ENCODE results near the gene ADARB1.

Gene ADARB1

GRCh38 chr21:45236481-45236880 is 162.1 kb downstream of the ADARB1 start:
- DNase-seq = no peak

GRCh38 chr21:45237401-45237800 is 163.0 kb downstream of the ADARB1 start:
- no peak for DNase-seq

GRCh38 chr21:45241357-45241756 is 167.0 kb downstream of the ADARB1 start:
- DNase-seq = no peak

GRCh38 chr21:45243603-45244002 is 169.2 kb downstream of the ADARB1 start:
- DNase-seq = no peak

DNA sequence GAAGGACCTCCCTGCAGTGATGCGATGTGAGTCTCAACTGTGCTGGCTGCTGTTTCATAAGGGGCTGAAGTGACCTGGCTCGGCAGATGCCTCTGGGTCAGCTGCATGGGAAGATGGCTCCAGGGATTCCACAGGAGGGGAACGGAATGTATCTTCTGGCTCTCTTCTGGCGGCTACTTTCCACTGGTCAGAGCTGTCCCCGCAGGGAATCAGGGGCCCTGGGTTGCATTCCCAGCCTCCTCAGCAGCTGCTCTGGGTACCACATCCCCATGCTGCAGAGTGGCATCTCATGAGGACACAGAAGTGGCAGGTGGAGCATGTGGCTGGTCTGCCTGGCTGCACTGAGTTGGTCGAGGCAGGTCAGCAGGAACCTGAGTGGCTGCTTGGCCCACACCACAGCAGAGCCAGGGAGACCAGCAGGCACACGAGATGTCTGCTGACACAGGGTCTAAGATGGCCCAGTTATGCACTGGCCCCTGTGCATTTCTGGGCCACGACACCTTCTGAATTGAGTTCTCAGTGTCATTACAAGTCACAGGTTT is 170.5 kb downstream of the ADARB1 start:
- no peak for DNase-seq

GRCh38 chr21:45246386-45247320 is 172.3 kb downstream of the ADARB1 start:
- no peak for DNase-seq

- no peak for DNase-seq
These were observed 174.0 kb downstream of the ADARB1 start for GRCh38 chr21:45248301-45248892.

- DNase-seq = no peak
These were observed 174.6 kb downstream of the ADARB1 start for GRCh38 chr21:45248893-45249381.

DNA sequence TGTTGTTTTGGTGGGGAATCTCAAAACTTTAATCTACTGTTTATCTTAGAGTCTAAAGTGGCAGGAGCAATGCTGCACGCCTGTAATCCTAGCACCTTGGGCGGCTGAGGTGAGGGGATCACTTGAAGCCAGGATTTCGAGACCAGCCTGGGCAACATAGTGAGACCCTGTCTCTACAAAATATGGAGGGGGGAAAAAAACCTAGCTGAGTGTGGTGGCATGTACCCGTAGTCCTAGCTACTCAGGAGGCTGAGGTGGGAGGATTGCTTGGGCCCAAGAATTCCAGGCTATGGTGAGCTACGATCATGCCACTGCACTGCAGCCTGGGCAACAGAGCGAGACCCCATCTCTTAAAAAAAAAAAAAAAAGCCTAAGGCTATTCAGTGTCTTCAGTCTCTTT is 175.2 kb downstream of the ADARB1 start:
- no peak for DNase-seq

- DNase-seq = no peak
These were observed 175.9 kb downstream of the ADARB1 start for GRCh38 chr21:45250272-45250671.

- DNase-seq = no peak
These were observed 176.7 kb downstream of the ADARB1 start for GRCh38 chr21:45250914-45251634.

DNA sequence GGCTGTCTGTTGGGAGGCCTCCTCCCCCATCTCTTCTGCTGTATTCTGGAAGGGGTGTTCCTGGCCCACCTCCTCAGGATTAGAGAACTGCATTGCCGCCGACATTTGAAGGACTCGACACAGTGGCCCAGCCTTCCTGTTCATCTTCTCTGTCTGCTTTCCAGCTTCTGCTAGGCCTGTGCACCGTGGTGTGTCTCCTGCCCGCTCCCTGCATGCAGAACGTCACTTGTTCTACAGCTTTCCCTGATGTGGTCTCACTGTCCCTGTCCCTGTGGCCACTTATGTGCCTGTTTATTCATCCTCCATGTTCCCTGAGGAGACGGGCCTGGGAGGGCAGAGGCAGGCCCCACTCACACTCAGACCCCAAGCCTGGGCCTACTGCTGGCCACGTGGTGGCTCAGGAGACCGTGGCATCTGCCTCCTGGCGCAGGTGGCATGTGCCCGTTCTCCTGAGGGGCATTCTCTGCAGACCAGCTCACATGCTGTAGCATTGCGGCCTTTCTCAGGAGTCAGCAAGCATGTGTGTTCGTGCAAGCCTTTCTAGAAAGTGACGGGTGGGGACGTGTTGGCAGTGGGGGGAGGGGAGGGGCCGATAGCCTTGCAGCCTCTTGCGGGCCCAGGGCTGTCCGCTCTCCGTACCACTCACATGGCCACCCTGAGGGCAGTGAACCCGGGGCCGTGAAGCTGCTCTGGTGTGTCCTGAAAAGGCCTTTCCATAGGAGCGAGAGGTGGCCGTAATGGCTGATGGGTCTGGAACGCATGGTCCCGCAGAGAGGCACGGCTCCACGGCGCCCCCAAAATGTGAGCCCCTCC is 177.5 kb downstream of the ADARB1 start:
- DNase-seq = no peak

- no peak for DNase-seq
These were observed 178.1 kb downstream of the ADARB1 start for GRCh38 chr21:45252448-45252925.

DNA sequence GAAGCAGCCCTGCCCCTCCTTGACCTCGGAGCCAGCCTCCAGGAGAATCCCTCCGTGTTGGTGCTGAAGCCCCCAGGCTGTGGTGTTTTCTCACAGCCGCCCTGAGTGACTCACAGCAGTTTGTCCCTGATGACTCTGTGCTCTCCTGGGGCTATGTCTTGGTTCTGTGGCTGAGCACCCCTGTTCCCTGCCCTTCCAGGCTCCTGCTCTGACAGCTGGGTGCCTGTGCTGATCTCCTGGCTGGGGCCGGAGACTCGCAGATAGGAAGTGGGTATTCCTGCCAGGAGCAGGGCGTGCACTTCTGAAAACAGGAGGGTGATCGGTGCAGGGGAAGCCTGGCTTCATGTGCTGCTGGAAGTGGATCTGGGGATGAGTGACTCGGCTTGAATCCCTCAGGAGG is 178.8 kb downstream of the ADARB1 start:
- no peak for DNase-seq

DNA sequence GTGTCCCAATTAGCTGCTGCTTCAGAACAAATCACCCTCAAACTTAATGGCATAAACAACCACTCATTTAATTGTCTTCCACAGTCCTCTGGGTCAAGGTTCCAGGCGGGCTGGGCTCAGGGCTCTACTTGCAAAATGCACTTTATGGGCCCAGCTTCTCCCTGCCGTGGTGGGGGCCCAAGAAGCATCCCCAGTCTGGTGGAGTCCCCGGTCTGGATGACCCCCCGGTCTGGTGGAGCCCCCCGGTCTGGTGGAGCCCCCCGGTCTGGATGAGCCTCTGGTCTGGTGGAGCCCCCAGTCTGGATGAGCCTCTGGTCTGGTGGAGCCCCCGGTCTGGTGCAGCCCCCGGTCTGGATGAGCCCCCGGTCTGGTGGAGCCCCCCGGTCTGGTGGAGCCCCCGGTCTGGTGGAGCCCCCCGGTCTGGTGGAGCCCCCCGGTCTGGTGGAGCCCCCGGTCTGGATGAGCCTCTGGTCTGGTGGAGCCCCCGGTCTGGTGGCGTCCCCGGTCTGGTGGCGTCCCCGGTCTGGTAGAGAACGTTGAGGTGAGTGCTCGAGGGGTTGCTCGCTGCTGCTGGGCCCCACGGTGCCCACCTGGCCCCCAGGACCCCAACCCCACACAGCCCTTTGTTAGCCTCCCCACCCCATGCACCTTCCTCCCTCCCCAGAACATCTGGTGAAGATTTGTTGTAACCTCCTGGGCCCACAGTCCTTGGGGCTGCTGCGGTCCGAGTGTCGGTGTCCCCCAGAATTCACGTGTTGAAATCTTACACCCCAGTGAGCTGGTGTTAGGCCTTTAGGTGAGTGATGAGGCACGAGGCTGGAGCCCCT is 179.5 kb downstream of the ADARB1 start:
- DNase-seq = no peak

DNA sequence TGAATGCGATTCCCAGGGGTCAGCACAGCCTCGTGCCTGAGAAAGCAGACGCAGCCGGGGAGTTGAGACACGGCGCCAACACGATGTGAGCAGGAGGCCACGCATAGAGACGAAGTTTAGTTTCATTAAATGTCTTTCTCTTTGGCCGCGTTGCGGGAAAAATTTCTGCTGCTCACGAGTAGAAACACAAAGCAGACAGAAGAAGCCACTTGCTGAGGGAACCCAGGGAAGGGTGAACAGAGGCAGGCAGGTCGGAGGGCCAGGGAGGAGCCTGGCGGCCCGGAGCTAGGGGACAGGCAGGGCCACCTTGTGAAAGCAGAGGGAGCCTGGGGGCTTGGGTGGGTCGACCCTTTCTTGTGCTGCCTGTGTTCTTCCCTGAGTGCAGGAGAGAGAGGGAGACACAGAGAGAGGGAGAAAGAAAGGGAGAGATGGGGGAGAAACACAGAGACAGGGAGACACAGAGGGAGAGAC is 180.1 kb downstream of the ADARB1 start:
- no peak for DNase-seq

- DNase-seq = no peak
These were observed 181.1 kb downstream of the ADARB1 start for GRCh38 chr21:45255381-45256020.

DNA sequence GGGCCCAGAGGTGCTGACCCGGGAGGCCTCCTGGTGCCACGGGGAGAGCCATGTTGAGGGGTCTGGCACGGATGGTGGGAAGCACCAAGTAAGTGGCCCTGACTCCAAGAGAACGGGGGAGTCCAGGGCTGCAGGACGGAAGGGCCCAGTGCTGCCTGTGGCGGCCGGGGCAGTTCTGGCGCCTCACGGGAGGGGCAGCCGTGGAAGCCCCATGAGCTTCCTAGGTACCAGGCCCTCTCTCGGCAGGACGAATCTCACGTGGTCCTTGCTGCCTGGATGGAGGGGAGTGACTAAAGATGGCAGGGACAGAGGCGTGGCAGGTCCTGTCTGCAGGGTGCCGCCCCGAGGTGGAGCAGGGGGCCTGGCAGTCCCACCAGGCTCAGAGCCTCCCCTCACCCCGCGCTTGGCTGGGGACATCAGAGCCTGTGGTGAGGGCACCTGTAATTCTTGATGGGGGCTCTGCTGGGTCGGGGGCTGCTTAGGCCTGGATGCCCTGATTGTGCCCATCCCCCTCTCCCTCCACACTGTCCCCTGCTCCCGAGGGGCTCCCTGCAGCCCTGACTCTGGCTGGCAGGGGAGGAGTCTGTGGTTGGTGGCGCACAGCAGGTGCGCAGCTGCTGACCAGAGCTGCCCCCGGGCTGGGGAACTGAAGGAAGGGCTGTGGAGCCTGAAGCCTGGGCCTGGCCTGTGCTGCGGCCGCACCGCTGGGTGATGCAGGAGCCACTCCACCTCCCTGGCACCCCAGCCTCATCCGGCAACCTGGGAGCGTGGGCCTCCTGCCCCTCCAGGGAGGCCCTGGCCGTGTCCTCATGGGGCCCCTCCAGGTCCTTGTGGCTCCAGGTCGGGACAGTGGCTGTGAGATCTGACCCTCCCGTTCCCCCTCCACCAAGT is 181.9 kb downstream of the ADARB1 start:
- no peak for DNase-seq

GRCh38 chr21:45256912-45257672 is 182.7 kb downstream of the ADARB1 start:
- DNase-seq = no peak
